DOHH2 (cell line): ENCODE results near the gene GCNT2.

ENCODE experiments used
- CTCF ChIP-seq: fragments of 200-600 bp; sonication (generic); IDR thresholded peaks from one replicate; pipeline ENCODE4 v1.5.1; 2014; ENCODE audit warnings: antibody characterized with exemption, mild to moderate bottlenecking, low read depth, low read length; ENCODE audit not compliant: poor library complexity, severe bottlenecking
- EZH2phosphoT487 ChIP-seq: fragments of 200-600 bp; sonication (generic); IDR thresholded peaks from 2 replicates; pipeline ENCODE4 v1.6.1; 2017; ENCODE audit warnings: borderline replicate concordance, mild to moderate bottlenecking, antibody characterized with exemption, low read length, moderate library complexity, mixed read lengths

GRCh38 chr6:10599046-10599445 lies 77.9 kb downstream of the GCNT2 start:
- no peak for TF ChIP-seq CTCF
- TF ChIP-seq EZH2phosphoT487: no peak
